Activated T-helper 1 cell treated with anti-CD3 and anti-CD28 coated beads, Interleukin-12 subunit alpha, Interleukin-12 subunit beta, Interleukin-2, Interleukin-4 antibody, amounts not matched to agents 30 ng/mL and 10 ng/mL and 1 ng/mL, durations not matched to agents 14 hours and 24 hours and 36 hours (primary cell): ENCODE data around the gene ADGRF5. TPM values are rescaled to one million over a fixed set of nuclear protein-coding genes. Genes with fewer than 3 reads are reported as not detected.

ENCODE experiments used
- DNase-seq: peaks from one replicate; pipeline ENCODE4 v3.0.0; 2021; ENCODE audit warnings: low spot score
- H3K27ac Mint-ChIP-seq: one replicate; pipeline ENCODE4 v1.8.0; 2021; ENCODE audit warnings: mild to moderate bottlenecking, mixed read lengths
- H3K27me3 Mint-ChIP-seq: one replicate; pipeline ENCODE4 v1.8.0; 2022; ENCODE audit warnings: mild to moderate bottlenecking, moderate library complexity, mixed read lengths; ENCODE audit not compliant: insufficient read depth
- H3K36me3 Mint-ChIP-seq: one replicate; pipeline ENCODE4 v1.8.0; 2021; ENCODE audit warnings: low read depth, mixed read lengths
- H3K4me1 Mint-ChIP-seq: one replicate; pipeline ENCODE4 v1.8.0; 2021; ENCODE audit warnings: low read depth, mixed read lengths
- H3K4me3 Mint-ChIP-seq: one replicate; pipeline ENCODE4 v1.8.0; 2021; ENCODE audit warnings: mild to moderate bottlenecking, moderate library complexity, mixed read lengths
- H3K9me3 Mint-ChIP-seq: one replicate; pipeline ENCODE4 v1.8.0; 2021; ENCODE audit warnings: mixed read lengths
- intact Hi-C: fragments of 100-400 bp; cut with micrococcal nuclease; formaldehyde crosslinking; loops from one replicate; pipeline ENCODE4 v1.15.1; 2024
- total RNA-seq: library from RNA; stranded (reverse); gene quantifications from 2 replicates; pipeline ENCODE4 v1.2.3, GENCODE V29; 2022

ADGRF5 gene
- total RNA-seq, 1 donor from 2014 or later = not detected

- DNase-seq = no peak
- intact Hi-C loops = no loop called here
- Mint-ChIP-seq H3K9me3 (no peaks in the 10 kb centered on the region), H3K27ac (no peak overlapping the region), H3K4me3 (no peak overlapping the region), H3K4me1 (no peaks in the 10 kb centered on the region), H3K36me3 (no peaks in the 10 kb centered on the region), H3K27me3 (peaks cover 4% of the 10 kb centered on the region)
Measured at GRCh38 chr6:46819561-46819960, 102.2 kb downstream of the ADGRF5 start.

- no peaks in the 10 kb centered on the region for H3K36me3 Mint-ChIP-seq
- no peak overlapping the region for H3K4me3 Mint-ChIP-seq
Measured at GRCh38 chr6:46816626-46817025, 105.1 kb downstream of the ADGRF5 start.

GRCh38 chr6:46815130-46815529 is 106.6 kb downstream of the ADGRF5 start:
- intact Hi-C loops = no loop called here
- Mint-ChIP-seq H3K27me3 (peaks cover 6% of the 10 kb centered on the region), H3K4me1 (no peaks in the 10 kb centered on the region), H3K27ac (no peak overlapping the region), H3K36me3 (no peaks in the 10 kb centered on the region), H3K9me3 (no peaks in the 10 kb centered on the region), H3K4me3 (no peak overlapping the region)
- no peak for DNase-seq

More at GRCh38 chr6:46816626-46817025, 105.1 kb downstream of the ADGRF5 start:
- Mint-ChIP-seq H3K4me1 (no peaks in the 10 kb centered on the region), H3K9me3 (no peaks in the 10 kb centered on the region), H3K27me3 (peaks cover 4% of the 10 kb centered on the region), H3K27ac (no peak overlapping the region)
- DNase-seq = no peak
- intact Hi-C loops = no loop called here

GRCh38 chr6:46808806-46809205 is 112.9 kb downstream of the ADGRF5 start:
- DNase-seq = no peak
- no peak overlapping the region for H3K27ac Mint-ChIP-seq
- no peaks in the 10 kb centered on the region for H3K4me1 Mint-ChIP-seq
- intact Hi-C loops = no loop called here
- H3K9me3 Mint-ChIP-seq = no peaks in the 10 kb centered on the region
- no peak overlapping the region for H3K4me3 Mint-ChIP-seq
- peaks cover 3% of the 10 kb centered on the region for H3K27me3 Mint-ChIP-seq
- no peaks in the 10 kb centered on the region for H3K36me3 Mint-ChIP-seq

Other genes with a start within 250 kb of the ADGRF5 start
- gene TDRD6, start 234.1 kb downstream of the ADGRF5 start, total RNA-seq = not detected in 2 replicates
- not detected in 2 replicates for gene PLA2G7, start 186.6 kb downstream of the ADGRF5 start, total RNA-seq
- not detected in 2 replicates for gene ANKRD66, start 175.0 kb downstream of the ADGRF5 start, total RNA-seq
- gene MEP1A, start 128.5 kb downstream of the ADGRF5 start, total RNA-seq = not detected in 2 replicates
- gene ADGRF1, start 120.4 kb upstream of the ADGRF5 start, total RNA-seq = not detected in 2 replicates